ENCODE results near the gene TMTC4. TPM values are rescaled to one million over a fixed set of nuclear protein-coding genes. Genes with fewer than 3 reads are reported as not detected.

The TMTC4 gene
- total and polyA plus RNA-seq, 10 of the 15 experiments (the other 5 are each of a cell fraction or from before 2014, with no cell fraction given), result 3.3 to 24.6 (median 14.5) TPM

GRCh38 chr13:100650326-100650725 is 24.3 kb downstream of the TMTC4 start (continued):
- TF ChIP-seq KAT2A (conservative IDR thresholded peaks at IDR 0.05; ENCODE audit: control insufficient read depth, low read depth, low read length) (no peak), CTCF (IDR thresholded peaks at IDR 0.05 in 2 of 3, conservative IDR thresholded peaks at IDR 0.05 in 1 of 3; ENCODE audit: control insufficient read depth in 2 of 3, extremely low read depth in 1 of 3, insufficient read depth in 1 of 3, low read depth in 3 of 3, low read length in 3 of 3) (no peak)

GRCh38 chr13:100648354-100648753 is 26.2 kb downstream of the TMTC4 start:
- POLR2A ChIA-PET, result no interaction called here
- WGBS (ENCODE audit: insufficient coverage, insufficient replicate concordance, low lambda C conversion rate, missing lambda C conversion rate), result 100% methylated on average over 4 of the region's 4 CpGs
- in situ Hi-C loops (cut with MboI), result no loop called here

More at GRCh38 chr13:100648354-100648753, 26.2 kb downstream of the TMTC4 start:
- Histone ChIP-seq H3K9me3 (replicated peaks; ENCODE audit: control insufficient read depth, insufficient read depth, low read length) (no peaks in the 10 kb centered on the region), H3K27me3 (replicated peaks in 1 of 2; ENCODE audit: control insufficient read depth in 2 of 2, insufficient read depth in 2 of 2, low read length in 1 of 2) (no peaks in the 10 kb centered on the region), H3K27ac (ENCODE audit: control insufficient read depth, insufficient read depth) (no peak overlapping the region), H3K79me2 (ENCODE audit: control insufficient read depth, insufficient read depth, low read length) (no peaks in the 10 kb centered on the region), H3K4me3 (no peak overlapping the region), H3K4me1 (ENCODE audit: control insufficient read depth, insufficient read depth, low read length) (no peaks in the 10 kb centered on the region), H3K4me2 (ENCODE audit: control insufficient read depth, insufficient read depth) (no peak overlapping the region), H4K20me1 (ENCODE audit: control insufficient read depth, insufficient read depth) (no peaks in the 10 kb centered on the region), H3K36me3 (ENCODE audit: control insufficient read depth in 2 of 2, insufficient read depth in 2 of 2, low read length in 1 of 2) (no peaks in the 10 kb centered on the region; a peak in 1 of 4 replicates), H2AFZ (ENCODE audit: control insufficient read depth, low read depth, low read length) (no peak overlapping the region), H3K9ac (ENCODE audit: control insufficient read depth, insufficient read depth, low read length) (no peak overlapping the region)
- FAIRE-seq (no peak), DNase-seq (ENCODE audit: low read depth, low spot score) (no peak), ATAC-seq (no peak)
- TF ChIP-seq ZNF384 (IDR thresholded peaks at IDR 0.05; ENCODE audit: borderline replicate concordance, low read depth, low read length) (no peak), TAF1 (IDR thresholded peaks at IDR 0.05; ENCODE audit: borderline replicate concordance, low read depth, low read length) (no peak), ZNF592 (IDR thresholded peaks at IDR 0.05) (no peak), TCF3 (IDR thresholded peaks at IDR 0.05; ENCODE audit: borderline replicate concordance, insufficient read depth, low read depth, low read length) (no peak), BACH1 (IDR thresholded peaks at IDR 0.05; ENCODE audit: borderline replicate concordance) (no peak), SMARCA5 (IDR thresholded peaks at IDR 0.05) (no peak), RAD21 (IDR thresholded peaks at IDR 0.05; ENCODE audit: insufficient read depth, low read depth, low read length) (no peak), DPF2 (IDR thresholded peaks at IDR 0.05) (no peak), SMC3 (IDR thresholded peaks at IDR 0.05; ENCODE audit: borderline replicate concordance, low read length) (no peak), SMAD1 (IDR thresholded peaks at IDR 0.05; ENCODE audit: low read depth, partially characterized antibody) (no peak), ETV6 (conservative IDR thresholded peaks at IDR 0.05 in 1 of 2, IDR thresholded peaks at IDR 0.05 in 1 of 2; ENCODE audit: borderline replicate concordance in 1 of 2, low read depth in 1 of 2) (no peak), NBN (IDR thresholded peaks at IDR 0.05) (no peak), NR2F1 (conservative IDR thresholded peaks at IDR 0.05) (no peak)
- no TSS peak for BruUV-seq (replicated peaks)
- intact Hi-C loops (cut with micrococcal nuclease; ENCODE audit: unreplicated experiment), result no loop called here
- ChIA-PET CTCF (interaction anchor here (0.9 to 1.1 kb wide), 2 partner anchors 75 to 778 kb away, joined by 3 read pairs; no protein-coding TSS in a partner anchor), RAD21 (ENCODE audit: unreplicated experiment) (interaction anchor here (0.6 kb wide), 1 partner anchor 235 kb away, joined by 3 read pairs; no protein-coding TSS in a partner anchor), SMC1A (ENCODE audit: uncharacterized antibody, unreplicated experiment) (interaction anchor here (2.3 kb wide), 1 partner anchor 9 kb away, joined by 5 read pairs; no protein-coding TSS in a partner anchor)
